ENCODE measurements around the gene BTN2A1.
"Not testable (repeated sequence)": the region's sequence is repeated elsewhere in the genome, so short reads cannot be mapped to it uniquely, and the experiment has no call there.

Gene BTN2A1

GRCh38 chr6:26457806-26458688 lies at the start of gene BTN2A1:
BTN2A1 (plus strand) TSS chr6:26457955; CDS start chr6:26458637, 682 bp downstream.
- peak; percentile 84 for DNase-seq

GRCh38 chr6:26408828-26409730 lies 48.7 kb upstream of the BTN2A1 start:
- no peak for DNase-seq

GRCh38 chr6:26411751-26412150 lies 46.0 kb upstream of the BTN2A1 start:
- no peak for DNase-seq

- DNase-seq, result no peak
These were observed 45.5 kb upstream of the BTN2A1 start for GRCh38 chr6:26412228-26412627.

GRCh38 chr6:26412954-26413353 lies 44.8 kb upstream of the BTN2A1 start:
- no peak for DNase-seq

GRCh38 chr6:26414281-26414680 lies 43.5 kb upstream of the BTN2A1 start:
- no peak for DNase-seq

- no peak for DNase-seq
These were observed 42.6 kb upstream of the BTN2A1 start for GRCh38 chr6:26415036-26415614.

- DNase-seq, result no peak
These were observed 42.0 kb upstream of the BTN2A1 start for GRCh38 chr6:26415791-26416190.

GRCh38 chr6:26416288-26416687 lies 41.5 kb upstream of the BTN2A1 start:
- no peak for DNase-seq

- DNase-seq, result not testable (repeated sequence)
These were observed 39.7 kb upstream of the BTN2A1 start for GRCh38 chr6:26418077-26418476.

GRCh38 chr6:26418795-26419194 lies 39.0 kb upstream of the BTN2A1 start:
- not testable (repeated sequence) for DNase-seq

GRCh38 chr6:26420688-26421171 lies 37.0 kb upstream of the BTN2A1 start:
- no peak for DNase-seq

- DNase-seq, result peak; percentile 66
These were observed 36.3 kb upstream of the BTN2A1 start for GRCh38 chr6:26421259-26422144.

- no peak for DNase-seq
These were observed 35.4 kb upstream of the BTN2A1 start for GRCh38 chr6:26422329-26422728.

- no peak for DNase-seq
These were observed 30.9 kb upstream of the BTN2A1 start for GRCh38 chr6:26426691-26427450.

GRCh38 chr6:26427451-26427809 lies 30.3 kb upstream of the BTN2A1 start:
- no peak for DNase-seq

GRCh38 chr6:26428206-26428605 lies 29.5 kb upstream of the BTN2A1 start:
- no peak for DNase-seq

- DNase-seq, result no peak
These were observed 27.0 kb upstream of the BTN2A1 start for GRCh38 chr6:26430787-26431186.

GRCh38 chr6:26431258-26432172 lies 26.2 kb upstream of the BTN2A1 start:
- peak; percentile 42 for DNase-seq

GRCh38 chr6:26432627-26433201 lies 25.0 kb upstream of the BTN2A1 start:
- DNase-seq, result no peak
